Thyroid gland (tissue), 4 donors: ENCODE data around the gene TSPAN9. TPM values are rescaled to one million over a fixed set of nuclear protein-coding genes. Genes with fewer than 3 reads are reported as not detected.
A peak's percentile ranks its signal among the peaks of the same experiment; 100 is the strongest.

Experiments
- DNase-seq, 2 donors: peaks; one replicate each; pipeline ENCODE4 v3.0.0-alpha.2; 2019
- H3K27ac ChIP-seq, 3 donors: fragments of 200-600 bp; sonication (generic); 1 replicate in 2 of 3; 2 replicates in 1 of 3; pipeline ENCODE4 v1.5.1; 2016 to 2019; ENCODE audit warnings: mild to moderate bottlenecking in 1 of 3, moderate library complexity in 1 of 3
- H3K27me3 ChIP-seq: fragments of 200-600 bp; sonication (generic); one replicate; pipeline ENCODE4 v1.5.1; 2019
- H3K36me3 ChIP-seq, 2 donors: fragments of 200-600 bp; sonication (generic); one replicate each; pipeline ENCODE4 v1.5.1; 2016 to 2019
- H3K4me1 ChIP-seq, 2 donors: fragments of 200-600 bp; sonication (generic); one replicate each; pipeline ENCODE4 v1.5.1; 2017 to 2019
- H3K4me3 ChIP-seq, 3 donors: fragments of 200-600 bp; sonication (generic); replicated peaks in 1 of 3; 1 replicate in 2 of 3; 2 replicates in 1 of 3; pipeline ENCODE4 v1.5.1; 2016; ENCODE audit warnings: mild to moderate bottlenecking in 1 of 3
- H3K9me3 ChIP-seq: fragments of 200-600 bp; sonication (generic); one replicate; pipeline ENCODE4 v1.5.1; 2017
- CTCF ChIP-seq, 6 experiments: fragments of 200-600 bp in 3 of 6; fragments of 450-650 bp in 3 of 6; sonication (generic) in 3 of 6; IDR thresholded peaks; one replicate each; pipeline ENCODE4 v1.5.1; 2016 to 2019; ENCODE audit warnings: antibody characterized with exemption in 6 of 6, mild to moderate bottlenecking in 2 of 6, inconsistent platforms in 1 of 6, moderate library complexity in 1 of 6
- POLR2A ChIP-seq, 2 donors: fragments of 450-650 bp; IDR thresholded peaks; one replicate each; pipeline ENCODE4 v1.6.1; 2017; ENCODE audit warnings: antibody characterized with exemption in 2 of 2, mild to moderate bottlenecking in 2 of 2, moderate library complexity in 1 of 2
- WGBS, 2 donors: methylation state at CpG; one replicate each; pipeline ENCODE4 v1.1.5; 2017; 5-methylcytosine and 5-hydroxymethylcytosine counted together
- intact Hi-C: fragments of 100-400 bp; cut with DNase I; formaldehyde crosslinking; loops from one replicate; pipeline ENCODE4 v1.15.1; 2023
- total RNA-seq, 4 donors: library from RNA; depleted of rRNA; stranded (reverse); fragments of >200 nt; gene quantifications; one replicate each; pipeline ENCODE4 v1.2.3, GENCODE V29; 2016

Gene TSPAN9
- total RNA-seq, 4 donors from 2014 or later, result 26.9 to 47.5 (median 33.2) TPM

- no peak for DNase-seq
- H3K4me3 ChIP-seq, result no peak overlapping the region
- no peaks in the 10 kb centered on the region for H3K36me3 ChIP-seq
- TF ChIP-seq POLR2A (IDR thresholded peaks at IDR 0.05) (no peak), CTCF (IDR thresholded peaks at IDR 0.05) (no peak)
- no peaks in the 10 kb centered on the region for H3K9me3 ChIP-seq
- H3K4me1 ChIP-seq, result peaks cover 8 to 16% of the 10 kb centered on the region in 2 donors
- no peaks in the 10 kb centered on the region for H3K27me3 ChIP-seq
- intact Hi-C loops, result no loop called here
- 91 to 92% methylated on average over 7 of the region's 7 CpGs for WGBS, 2 donors
- H3K27ac ChIP-seq, result no peak overlapping the region
Observed at GRCh38 chr12:3091038-3091319, 13.8 kb downstream of the TSPAN9 start.

- WGBS, 2 donors, result 81 to 82% methylated on average over 8 of the region's 8 CpGs
- no peaks in the 10 kb centered on the region for H3K36me3 ChIP-seq
- H3K27ac ChIP-seq, result peak overlapping the region in 1 of 3 donors; percentile 61
- TF ChIP-seq CTCF (IDR thresholded peaks at IDR 0.05), result no peak
- H3K27me3 ChIP-seq, result no peaks in the 10 kb centered on the region
- H3K4me1 ChIP-seq, result peaks cover 8 to 16% of the 10 kb centered on the region in 2 donors
- intact Hi-C loops, result no loop called here
- no peak overlapping the region for H3K4me3 ChIP-seq
- no peak for DNase-seq
- no peaks in the 10 kb centered on the region for H3K9me3 ChIP-seq
Observed at GRCh38 chr12:3091382-3092241, 14.4 kb downstream of the TSPAN9 start.

DNA sequence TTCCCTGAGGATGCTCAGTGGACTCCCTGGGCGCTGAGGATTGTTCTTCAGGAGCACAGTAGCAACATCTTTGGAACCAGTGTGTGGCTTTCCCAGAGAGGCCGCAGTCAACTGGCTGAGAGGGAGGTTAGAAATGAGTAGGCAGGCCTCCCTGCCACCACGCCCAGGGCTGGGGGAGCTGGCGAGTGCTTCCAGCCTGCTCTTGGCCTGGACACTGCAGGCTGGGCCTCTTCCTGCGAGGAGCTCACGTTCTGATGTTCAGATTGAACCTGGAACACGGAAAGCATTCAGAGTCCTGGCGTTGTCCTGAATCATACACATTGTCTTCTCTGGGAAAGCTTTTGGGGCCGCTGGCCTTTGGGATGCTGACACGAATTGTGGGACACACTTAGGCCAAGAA, 15.6 kb downstream of the TSPAN9 start:
- 84 to 89% methylated on average over 9 of the region's 10 CpGs for WGBS, 2 donors
- TF ChIP-seq CTCF (IDR thresholded peaks at IDR 0.05) (no peak), POLR2A (IDR thresholded peaks at IDR 0.05) (no peak)
- Histone ChIP-seq H3K36me3 (no peaks in the 10 kb centered on the region), H3K4me3 (no peak overlapping the region), H3K27me3 (no peaks in the 10 kb centered on the region), H3K4me1 (peaks cover 10 to 26% of the 10 kb centered on the region in 2 donors), H3K27ac (peak overlapping the region in 1 of 3 donors; percentile 61), H3K9me3 (no peaks in the 10 kb centered on the region)
- intact Hi-C loops, result no loop called here
- no peak for DNase-seq

DNA sequence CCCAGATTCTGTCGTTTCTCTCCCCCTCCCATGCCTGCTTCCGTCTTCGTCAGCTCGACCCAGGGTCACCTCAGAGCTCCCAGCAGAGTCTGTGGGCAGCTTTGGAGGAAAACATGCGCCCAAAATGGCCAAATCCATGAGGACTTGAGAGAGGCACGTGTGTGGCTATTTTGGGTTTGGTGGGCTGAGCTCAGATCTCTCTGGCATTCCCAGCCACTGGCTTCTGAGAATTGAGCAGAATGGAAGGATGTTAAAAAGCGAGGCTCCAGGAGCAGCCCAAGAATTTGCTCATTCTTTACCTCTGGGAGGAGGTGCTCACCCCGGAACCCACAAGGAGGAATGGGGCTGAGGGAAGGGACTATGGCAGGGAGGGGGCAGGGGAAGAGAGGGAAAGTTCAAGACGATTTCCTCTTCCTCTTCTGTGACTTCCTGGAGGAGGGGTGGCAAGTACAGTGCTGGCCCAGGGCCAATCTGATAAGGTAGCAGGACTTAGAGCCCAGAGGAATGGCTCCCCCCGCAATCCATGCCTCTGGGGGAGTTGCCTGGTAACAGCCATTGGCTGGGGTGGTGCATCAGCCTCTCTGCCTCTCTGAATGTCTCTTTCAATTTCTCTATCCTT, 20.1 kb downstream of the TSPAN9 start:
- H3K36me3 ChIP-seq, result no peaks in the 10 kb centered on the region
- no peaks in the 10 kb centered on the region for H3K27me3 ChIP-seq
- intact Hi-C loops, result no loop called here
- peak overlapping the region; percentile 49 to 65 (median 54) for H3K27ac ChIP-seq
- no peaks in the 10 kb centered on the region for H3K9me3 ChIP-seq
- 43 to 45% methylated on average over 9 to 10 of the region's 10 CpGs for WGBS, 2 donors
- DNase-seq, result peak; percentile 65 to 70
- H3K4me1 ChIP-seq, result peaks cover 9 to 35% of the 10 kb centered on the region in 2 donors
- TF ChIP-seq POLR2A (IDR thresholded peaks at IDR 0.05), result no peak
- TF ChIP-seq CTCF (IDR thresholded peaks at IDR 0.05), result no peak
- no peak overlapping the region for H3K4me3 ChIP-seq

- no peaks in the 10 kb centered on the region for H3K27me3 ChIP-seq
- no peak overlapping the region for H3K4me3 ChIP-seq
- 12 to 18% methylated on average over 3 to 9 of the region's 9 CpGs for WGBS, 2 donors
- TF ChIP-seq POLR2A (IDR thresholded peaks at IDR 0.05) (no peak), CTCF (IDR thresholded peaks at IDR 0.05) (no peak)
- H3K27ac ChIP-seq, result peak overlapping the region; percentile 46 to 54 (median 49)
- intact Hi-C loops, result no loop called here
- no peaks in the 10 kb centered on the region for H3K36me3 ChIP-seq
- H3K9me3 ChIP-seq, result no peaks in the 10 kb centered on the region
- peak; percentile 33 to 58 for DNase-seq
- peaks cover 9 to 36% of the 10 kb centered on the region in 2 donors for H3K4me1 ChIP-seq
Observed at GRCh38 chr12:3097836-3098235, 20.7 kb downstream of the TSPAN9 start.
